Spinal cord (tissue), 10 donors: ENCODE results near the gene ZNF608. TPM values are rescaled to one million over a fixed set of nuclear protein-coding genes. Genes with fewer than 3 reads are reported as not detected.

Experiments used
- DNase-seq, 6 donors: peaks; one replicate each; pipeline versions ENCODE4 v3.0.0 to v3.0.0-alpha.2; 2013 to 2015; ENCODE audit warnings: low spot score in 6 of 6, low read depth in 4 of 6
- H3K27ac ChIP-seq: one replicate; pipeline ENCODE4 v1.5.1; 2013; ENCODE audit warnings: low read depth, low read length, control low read depth
- H3K27me3 ChIP-seq: one replicate; pipeline ENCODE4 v1.6.1; 2013; ENCODE audit warnings: low read length; ENCODE audit not compliant: control insufficient read depth, insufficient read depth
- H3K36me3 ChIP-seq: one replicate; pipeline ENCODE4 v1.6.1; 2013; ENCODE audit warnings: low read length; ENCODE audit not compliant: control insufficient read depth, insufficient read depth
- H3K4me1 ChIP-seq: one replicate; pipeline ENCODE4 v1.6.1; 2013; ENCODE audit warnings: low read length; ENCODE audit not compliant: control insufficient read depth, insufficient read depth
- H3K4me3 ChIP-seq: one replicate; pipeline ENCODE4 v1.5.1; 2013; ENCODE audit warnings: low read depth, low read length, control low read depth
- H3K9me3 ChIP-seq: one replicate; pipeline ENCODE4 v1.6.1; 2013; ENCODE audit warnings: low read length; ENCODE audit not compliant: control insufficient read depth, insufficient read depth
- WGBS: methylation state at CpG from one replicate; pipeline ENCODE4 v1.1.5; 2013; ENCODE audit warnings: missing lambda C conversion rate; ENCODE audit not compliant: insufficient coverage; 5-methylcytosine and 5-hydroxymethylcytosine counted together
- polyA plus RNA-seq, 2 donors: library from polyadenylated mRNA; unstranded; fragments of 120-200 nt; gene quantifications; one replicate each; pipeline ENCODE4 v1.2.1, GENCODE V29; 2013; ENCODE audit not compliant: insufficient read length in 2 of 2
- total RNA-seq, 2 donors: library from RNA; depleted of rRNA in 1 of 2; stranded (reverse); fragments of 120-200 nt in 1 of 2; fragments of >200 nt in 1 of 2; gene quantifications; one replicate each; pipeline versions ENCODE4 v1.2.3 to v1.2.4, GENCODE V29; 2013 to 2014
- donor health status: healthy.

Gene ZNF608
- total and polyA plus RNA-seq, 4 donors, result 45.5 to 81.7 (median 64.8) TPM

GRCh38 chr5:124732428-124733328 is 13.8 kb downstream of the ZNF608 start:
- H3K27ac ChIP-seq, result peak overlapping the region; percentile 41
- WGBS, result 71% methylated on average over 2 of the region's 3 CpGs
- DNase-seq, result peak in 2 of 6 donors; percentile 72 to 76
- no peaks in the 10 kb centered on the region for H3K9me3 ChIP-seq
- H3K27me3 ChIP-seq, result no peaks in the 10 kb centered on the region
- peaks cover 4% of the 10 kb centered on the region for H3K4me1 ChIP-seq
- H3K36me3 ChIP-seq, result no peaks in the 10 kb centered on the region
- H3K4me3 ChIP-seq, result no peak overlapping the region

- H3K27ac ChIP-seq, result no peak overlapping the region
- no peaks in the 10 kb centered on the region for H3K9me3 ChIP-seq
- no peaks in the 10 kb centered on the region for H3K36me3 ChIP-seq
- WGBS, result 83% methylated on average over 1 of the region's 2 CpGs
- peaks cover 7% of the 10 kb centered on the region for H3K4me1 ChIP-seq
- no peak overlapping the region for H3K4me3 ChIP-seq
- DNase-seq, result no peak
- H3K27me3 ChIP-seq, result no peaks in the 10 kb centered on the region
These were observed 16.1 kb downstream of the ZNF608 start for GRCh38 chr5:124730381-124730780.

- no peak overlapping the region for H3K4me3 ChIP-seq
- H3K9me3 ChIP-seq, result no peaks in the 10 kb centered on the region
- H3K27me3 ChIP-seq, result no peaks in the 10 kb centered on the region
- no peaks in the 10 kb centered on the region for H3K36me3 ChIP-seq
- DNase-seq, result peak in 2 of 6 donors; percentile 51 to 57
- 43% methylated on average over 1 of the region's 1 CpG for WGBS
- peaks cover 7% of the 10 kb centered on the region for H3K4me1 ChIP-seq
- H3K27ac ChIP-seq, result no peak overlapping the region
These were observed 16.6 kb downstream of the ZNF608 start for GRCh38 chr5:124729720-124730359.

- Histone ChIP-seq H3K4me1 (peaks cover 7% of the 10 kb centered on the region), H3K4me3 (no peak overlapping the region), H3K36me3 (no peaks in the 10 kb centered on the region), H3K9me3 (no peaks in the 10 kb centered on the region), H3K27me3 (no peaks in the 10 kb centered on the region), H3K27ac (no peak overlapping the region)
- WGBS, result no CpG with 5 or more reads among the region's 5 CpGs
- DNase-seq, result peak in 1 of 6 donors; percentile 55
These were observed 17.5 kb downstream of the ZNF608 start for GRCh38 chr5:124728968-124729332.

GRCh38 chr5:124728331-124728967 is 18.0 kb downstream of the ZNF608 start:
- H3K27ac ChIP-seq, result no peak overlapping the region
- H3K4me3 ChIP-seq, result no peak overlapping the region
- H3K27me3 ChIP-seq, result no peaks in the 10 kb centered on the region
- DNase-seq, result no peak
- H3K36me3 ChIP-seq, result no peaks in the 10 kb centered on the region
- H3K4me1 ChIP-seq, result peaks cover 8% of the 10 kb centered on the region
- no peaks in the 10 kb centered on the region for H3K9me3 ChIP-seq
- WGBS, result 100% methylated on average over 3 of the region's 5 CpGs

DNA sequence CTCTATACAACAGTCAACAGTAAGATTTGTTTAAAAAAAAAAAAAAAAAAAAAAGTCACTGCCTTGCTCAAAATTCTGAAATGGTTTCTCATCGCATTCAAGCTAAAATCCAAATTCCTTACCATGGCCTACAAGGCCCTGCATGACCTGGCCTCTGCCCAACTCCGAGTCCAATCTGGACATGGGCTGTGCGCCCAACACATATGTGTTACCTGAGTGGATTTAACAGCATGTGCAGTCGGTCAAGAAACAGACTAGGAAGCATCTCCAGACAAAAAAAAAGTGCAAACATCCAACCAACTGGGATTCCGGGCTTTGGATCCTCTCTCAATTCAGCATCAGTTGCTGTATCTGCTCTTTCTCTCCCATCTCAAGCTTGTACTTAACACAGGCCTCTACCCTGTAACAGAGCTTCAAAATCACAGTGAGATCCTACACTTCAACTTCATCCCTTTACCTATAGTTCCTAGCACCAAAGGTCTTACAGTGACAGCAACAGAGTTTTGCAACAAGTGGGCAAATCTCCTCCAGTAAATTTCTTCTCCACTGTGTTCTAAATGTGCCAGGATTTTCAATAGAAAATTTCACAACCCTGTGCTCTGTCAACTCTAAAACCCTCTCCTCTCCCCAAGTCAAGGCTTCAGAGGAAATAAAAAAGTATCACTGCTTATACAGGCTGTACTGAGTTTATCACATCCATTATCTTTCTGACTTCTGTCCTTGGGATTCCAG is 19.6 kb downstream of the ZNF608 start:
- Histone ChIP-seq H3K4me3 (no peak overlapping the region), H3K9me3 (no peaks in the 10 kb centered on the region), H3K36me3 (no peaks in the 10 kb centered on the region), H3K27me3 (no peaks in the 10 kb centered on the region), H3K27ac (no peak overlapping the region), H3K4me1 (peaks cover 15% of the 10 kb centered on the region)
- no peak for DNase-seq
- WGBS, result 89% methylated on average over 4 of the region's 5 CpGs

- Histone ChIP-seq H3K27me3 (no peaks in the 10 kb centered on the region), H3K9me3 (no peaks in the 10 kb centered on the region), H3K4me3 (no peak overlapping the region), H3K36me3 (no peaks in the 10 kb centered on the region), H3K4me1 (peaks cover 18% of the 10 kb centered on the region), H3K27ac (no peak overlapping the region)
- DNase-seq, result no peak
- 96% methylated on average over 3 of the region's 4 CpGs for WGBS
These were observed 20.7 kb downstream of the ZNF608 start for GRCh38 chr5:124725622-124726258.

DNA sequence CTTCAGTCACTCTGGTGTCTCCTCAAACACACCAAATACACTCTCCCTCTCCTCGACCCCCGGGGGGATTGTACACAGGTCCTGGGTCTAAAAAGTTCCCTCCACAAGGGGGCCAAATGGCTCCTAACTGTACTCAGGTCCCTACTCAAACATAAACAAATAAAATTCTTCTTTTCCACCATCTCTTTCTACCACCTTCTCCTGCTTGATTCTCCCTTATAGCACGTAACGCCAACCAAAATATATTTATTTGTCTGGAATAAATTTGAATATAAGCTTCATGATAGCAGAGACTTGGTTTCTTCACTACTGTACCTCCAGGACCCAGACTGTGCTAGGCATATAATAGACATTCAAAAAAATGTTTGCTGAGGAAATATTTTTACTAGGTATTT is 21.4 kb downstream of the ZNF608 start:
- H3K27ac ChIP-seq, result no peak overlapping the region

More for the DNA sequence above, 21.4 kb downstream of the ZNF608 start:
- Histone ChIP-seq H3K36me3 (no peaks in the 10 kb centered on the region), H3K27me3 (no peaks in the 10 kb centered on the region), H3K4me3 (no peak overlapping the region), H3K4me1 (peaks cover 18% of the 10 kb centered on the region), H3K9me3 (no peaks in the 10 kb centered on the region)
- WGBS, result 29% methylated on average over 2 of the region's 4 CpGs
- DNase-seq, result no peak
